Mucosa of rectum (tissue), 2 donors: ENCODE measurements around the gene SYNDIG1.

ENCODE experiments used
- H3K27ac ChIP-seq, 2 donors: one replicate each; pipeline ENCODE4 v1.7.0; 2013; ENCODE audit warnings: inconsistent platforms in 2 of 2, low read depth in 2 of 2, low read length in 2 of 2
- H3K27me3 ChIP-seq, 2 donors: one replicate each; pipeline ENCODE4 v1.7.0; 2013; ENCODE audit warnings: low read length in 2 of 2; ENCODE audit not compliant: control insufficient read depth in 2 of 2, insufficient read depth in 2 of 2
- H3K36me3 ChIP-seq, 2 donors: one replicate each; pipeline ENCODE4 v1.7.0; 2013; ENCODE audit warnings: low read length in 2 of 2; ENCODE audit not compliant: control insufficient read depth in 2 of 2, insufficient read depth in 2 of 2
- H3K4me1 ChIP-seq, 2 donors: one replicate each; pipeline ENCODE4 v1.7.0; 2013; ENCODE audit warnings: low read length in 2 of 2, mild to moderate bottlenecking in 1 of 2; ENCODE audit not compliant: control insufficient read depth in 2 of 2, insufficient read depth in 2 of 2
- H3K4me3 ChIP-seq, 2 donors: one replicate each; pipeline ENCODE4 v1.7.0; 2013; ENCODE audit warnings: low read length in 2 of 2
- H3K9ac ChIP-seq, 2 donors: one replicate each; pipeline ENCODE4 v1.7.0; 2013; ENCODE audit warnings: low read length in 2 of 2, low read depth in 1 of 2, mild to moderate bottlenecking in 1 of 2
- H3K9me3 ChIP-seq, 2 donors: one replicate each; pipeline ENCODE4 v1.7.0; 2013; ENCODE audit warnings: low read length in 2 of 2; ENCODE audit not compliant: control insufficient read depth in 2 of 2
- donor health status: healthy.
- donor health status: Normal muscosa, but diverticular disease.

The SYNDIG1 gene

GRCh38 chr20:24676978-24677370 lies 207.5 kb downstream of the SYNDIG1 start:
- Histone ChIP-seq H3K4me1 (no peaks in the 10 kb centered on the region), H3K27ac (no peak overlapping the region), H3K4me3 (no peak overlapping the region), H3K27me3 (no peaks in the 10 kb centered on the region), H3K36me3 (no peaks in the 10 kb centered on the region), H3K9me3 (no peaks in the 10 kb centered on the region), H3K9ac (no peak overlapping the region)

GRCh38 chr20:24677626-24678315 lies 208.3 kb downstream of the SYNDIG1 start:
- H3K27ac ChIP-seq = no peak overlapping the region
- H3K9me3 ChIP-seq = no peaks in the 10 kb centered on the region
- no peaks in the 10 kb centered on the region for H3K36me3 ChIP-seq
- H3K9ac ChIP-seq = no peak overlapping the region
- H3K4me3 ChIP-seq = no peak overlapping the region
- no peaks in the 10 kb centered on the region for H3K27me3 ChIP-seq
- no peaks in the 10 kb centered on the region for H3K4me1 ChIP-seq

- Histone ChIP-seq H3K9ac (no peak overlapping the region), H3K9me3 (no peaks in the 10 kb centered on the region), H3K4me3 (no peak overlapping the region), H3K36me3 (no peaks in the 10 kb centered on the region), H3K27me3 (no peaks in the 10 kb centered on the region), H3K27ac (no peak overlapping the region), H3K4me1 (no peaks in the 10 kb centered on the region)
Measured at GRCh38 chr20:24678351-24679106, 209.1 kb downstream of the SYNDIG1 start.

GRCh38 chr20:24679448-24680047 lies 210.1 kb downstream of the SYNDIG1 start:
- no peaks in the 10 kb centered on the region for H3K4me1 ChIP-seq
- H3K4me3 ChIP-seq = no peak overlapping the region
- H3K9me3 ChIP-seq = no peaks in the 10 kb centered on the region
- no peak overlapping the region for H3K9ac ChIP-seq
- H3K36me3 ChIP-seq = no peaks in the 10 kb centered on the region
- no peak overlapping the region for H3K27ac ChIP-seq
- H3K27me3 ChIP-seq = no peaks in the 10 kb centered on the region

GRCh38 chr20:24681634-24682495 lies 212.4 kb downstream of the SYNDIG1 start:
- no peak overlapping the region for H3K27ac ChIP-seq
- H3K4me3 ChIP-seq = no peak overlapping the region
- H3K9me3 ChIP-seq = no peaks in the 10 kb centered on the region
- no peaks in the 10 kb centered on the region for H3K36me3 ChIP-seq
- no peaks in the 10 kb centered on the region for H3K4me1 ChIP-seq
- H3K9ac ChIP-seq = no peak overlapping the region
- H3K27me3 ChIP-seq = no peaks in the 10 kb centered on the region

- Histone ChIP-seq H3K27ac (no peak overlapping the region), H3K27me3 (no peaks in the 10 kb centered on the region), H3K4me1 (no peaks in the 10 kb centered on the region), H3K9ac (no peak overlapping the region), H3K4me3 (no peak overlapping the region), H3K9me3 (no peaks in the 10 kb centered on the region), H3K36me3 (no peaks in the 10 kb centered on the region)
Measured at GRCh38 chr20:24682496-24682985, 213.1 kb downstream of the SYNDIG1 start.

- Histone ChIP-seq H3K27ac (no peak overlapping the region), H3K4me1 (no peaks in the 10 kb centered on the region), H3K27me3 (no peaks in the 10 kb centered on the region), H3K9me3 (no peaks in the 10 kb centered on the region), H3K36me3 (no peaks in the 10 kb centered on the region), H3K9ac (no peak overlapping the region), H3K4me3 (no peak overlapping the region)
Measured at GRCh38 chr20:24683676-24684075, 214.2 kb downstream of the SYNDIG1 start.

GRCh38 chr20:24684421-24684871 lies 215.0 kb downstream of the SYNDIG1 start:
- no peak overlapping the region for H3K27ac ChIP-seq
- no peaks in the 10 kb centered on the region for H3K27me3 ChIP-seq
- no peak overlapping the region for H3K4me3 ChIP-seq
- no peaks in the 10 kb centered on the region for H3K36me3 ChIP-seq
- H3K4me1 ChIP-seq = no peaks in the 10 kb centered on the region
- H3K9ac ChIP-seq = no peak overlapping the region
- no peaks in the 10 kb centered on the region for H3K9me3 ChIP-seq

- H3K4me1 ChIP-seq = no peaks in the 10 kb centered on the region
- H3K4me3 ChIP-seq = no peak overlapping the region
- no peak overlapping the region for H3K9ac ChIP-seq
- H3K27me3 ChIP-seq = no peaks in the 10 kb centered on the region
- H3K9me3 ChIP-seq = no peaks in the 10 kb centered on the region
- H3K36me3 ChIP-seq = no peaks in the 10 kb centered on the region
- H3K27ac ChIP-seq = no peak overlapping the region
Measured at GRCh38 chr20:24684956-24685691, 215.7 kb downstream of the SYNDIG1 start.
